ENCODE results near the gene B3GNT3. TPM values are rescaled to one million over a fixed set of nuclear protein-coding genes. Genes with fewer than 3 reads are reported as not detected.

The B3GNT3 gene
- total and polyA plus RNA-seq, 9 of the 15 experiments (the other 6 are each of a cell fraction or from before 2014, with no cell fraction given) = 0.06 to 0.11 (median 0.07) TPM; not detected in 6

- TF ChIP-seq TCFL5 (CRISPR knock-in tag; conservative IDR thresholded peaks at IDR 0.05) (no peak), SAP30 (IDR thresholded peaks at IDR 0.05; ENCODE audit: borderline replicate concordance, insufficient read depth, low read depth, low read length, poor library complexity, severe bottlenecking) (peak; percentile 55), PREB (CRISPR knock-in tag; IDR thresholded peaks at IDR 0.05) (no peak), GABPB1 (CRISPR knock-in tag; IDR thresholded peaks at IDR 0.05) (peak; percentile 34; the same call in 1 of the 2 replicates), ZNF24 (IDR thresholded peaks at IDR 0.05) (no peak), HEY1 (CRISPR knock-in tag; IDR thresholded peaks at IDR 0.05; ENCODE audit: borderline replicate concordance) (no peak), ZNF444 (CRISPR knock-in tag; IDR thresholded peaks at IDR 0.05) (no peak), STAG1 (CRISPR knock-in tag; IDR thresholded peaks at IDR 0.05; ENCODE audit: borderline replicate concordance) (no peak), MAZ (CRISPR knock-in tag; conservative IDR thresholded peaks at IDR 0.05 in 1 of 2, IDR thresholded peaks at IDR 0.05 in 1 of 2) (no peak), ZNF263 (CRISPR knock-in tag; IDR thresholded peaks at IDR 0.05; ENCODE audit: borderline replicate concordance) (0 out of 2 replicates have a peak, but pooled peaks have one; percentile 8), L3MBTL2 (IDR thresholded peaks at IDR 0.05) (peak; percentile 65), TOE1 (IDR thresholded peaks at IDR 0.05; ENCODE audit: borderline replicate concordance) (no peak), TOE1 (CRISPR knock-in tag; IDR thresholded peaks at IDR 0.05; ENCODE audit: borderline replicate concordance, low read depth) (no peak), ZNF695 (CRISPR knock-in tag; IDR thresholded peaks at IDR 0.05) (no peak), ZNF324 (CRISPR knock-in tag; IDR thresholded peaks at IDR 0.05) (no peak), CTBP1 (IDR thresholded peaks at IDR 0.05; ENCODE audit: borderline replicate concordance) (no peak), RAD21 (CRISPR knock-in tag; conservative IDR thresholded peaks at IDR 0.05 in 1 of 2, IDR thresholded peaks at IDR 0.05 in 1 of 2) (no peak), ZBTB11 (CRISPR knock-in tag; IDR thresholded peaks at IDR 0.05) (0 out of 6 replicates have a peak, but pooled peaks of 1 of the 3 experiments have one; percentile 9), DDX20 (tag; IDR thresholded peaks at IDR 0.05; ENCODE audit: low read depth) (no peak), RBM17 (IDR thresholded peaks at IDR 0.05; ENCODE audit: borderline replicate concordance, low read depth, low read length) (no peak), CXXC5 (CRISPR knock-in tag; IDR thresholded peaks at IDR 0.05) (no peak)
- TF ChIP-seq, protein P1, sequence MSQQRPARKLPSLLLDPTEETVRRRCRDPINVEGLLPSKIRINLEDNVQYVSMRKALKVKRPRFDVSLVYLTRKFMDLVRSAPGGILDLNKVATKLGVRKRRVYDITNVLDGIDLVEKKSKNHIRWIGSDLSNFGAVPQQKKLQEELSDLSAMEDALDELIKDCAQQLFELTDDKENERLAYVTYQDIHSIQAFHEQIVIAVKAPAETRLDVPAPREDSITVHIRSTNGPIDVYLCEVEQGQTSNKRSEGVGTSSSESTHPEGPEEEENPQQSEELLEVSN (IDR thresholded peaks at IDR 0.05; ENCODE audit: borderline replicate concordance in 1 of 2, extremely low read depth in 1 of 2, insufficient read depth in 1 of 2, insufficient read length in 1 of 2, low read depth in 1 of 2, low read length in 1 of 2, poor library complexity in 1 of 2, severe bottlenecking in 1 of 2) = peak; percentile 15 to 25
These were observed 46.5 kb downstream of the B3GNT3 start (continued) for GRCh38 chr19:17841371-17841809.

All from K562 (cell line).